IPS DF 4.7 (cell line): Measurements from ENCODE around the gene FAAH.
A peak's percentile ranks its signal among the peaks of the same experiment; 100 is the strongest.

Experiments used
- DNase-seq: peaks from one replicate; pipeline ENCODE4 v3.0.0-alpha.2; 2013; ENCODE audit warnings: low spot score; ENCODE audit errors: extremely low read depth

The FAAH gene

DNA sequence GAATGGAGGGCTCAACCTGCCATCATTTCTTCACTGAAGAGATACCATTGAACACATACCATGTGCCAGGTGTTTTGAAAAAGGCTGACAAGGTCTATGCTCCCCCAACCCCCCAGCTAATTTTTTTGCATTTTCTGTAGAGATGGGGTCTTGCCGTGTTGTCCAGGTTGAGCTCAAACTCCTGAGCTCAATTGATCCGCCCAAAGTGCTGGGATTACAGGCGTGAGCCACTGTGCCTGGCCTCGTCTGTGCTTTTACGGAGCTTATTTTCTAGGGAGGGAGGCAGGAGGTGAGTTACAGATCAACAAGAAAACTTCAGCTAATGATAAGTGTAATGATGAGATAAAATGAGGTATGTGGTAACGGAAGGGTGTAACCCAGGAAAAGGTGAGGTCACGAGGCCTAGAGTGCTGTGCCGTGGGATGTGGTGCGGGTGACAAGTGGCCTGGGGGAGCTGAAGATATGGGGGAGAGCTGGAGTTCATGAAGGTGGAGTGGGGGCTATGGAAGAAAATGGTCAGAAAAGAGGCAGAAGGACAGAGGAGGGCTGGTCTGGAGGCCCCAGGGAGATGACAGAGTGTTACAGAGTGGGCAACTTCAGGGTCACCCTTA lies 28.2 kb downstream of the FAAH start:
- DNase-seq = no peak

DNA sequence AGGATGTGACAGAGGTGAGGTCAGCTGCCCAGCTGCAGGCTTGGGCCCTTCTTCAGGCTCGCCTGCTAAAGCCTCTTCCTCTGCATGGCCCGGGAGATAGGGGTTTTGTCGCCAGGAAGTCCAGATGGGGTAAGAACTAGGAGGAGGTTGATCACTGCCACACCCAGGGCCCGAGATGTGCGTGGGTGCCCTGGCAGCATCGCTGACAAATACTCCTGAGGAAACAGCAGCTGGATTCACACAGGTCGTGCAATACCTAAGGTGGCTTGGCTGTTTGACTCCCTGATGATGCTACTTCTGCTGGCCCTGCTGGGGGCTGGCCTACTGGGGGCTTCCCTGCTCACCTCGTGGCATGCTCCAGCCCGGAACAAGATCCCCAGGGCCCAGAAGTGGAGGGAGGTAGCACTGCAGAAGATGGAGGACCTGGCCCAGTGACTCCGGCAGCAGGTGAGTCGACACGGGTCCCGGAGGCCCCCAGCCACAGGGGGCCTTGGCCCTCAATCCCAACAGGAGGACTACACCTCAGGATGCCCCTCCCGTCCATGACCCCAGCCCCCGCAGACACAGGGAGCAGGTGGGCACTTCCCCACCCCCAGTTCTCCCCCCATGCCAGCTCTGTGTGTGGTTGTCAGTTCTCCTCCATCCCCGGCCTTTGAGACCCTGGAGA lies 29.6 kb downstream of the FAAH start:
- no peak for DNase-seq

DNA sequence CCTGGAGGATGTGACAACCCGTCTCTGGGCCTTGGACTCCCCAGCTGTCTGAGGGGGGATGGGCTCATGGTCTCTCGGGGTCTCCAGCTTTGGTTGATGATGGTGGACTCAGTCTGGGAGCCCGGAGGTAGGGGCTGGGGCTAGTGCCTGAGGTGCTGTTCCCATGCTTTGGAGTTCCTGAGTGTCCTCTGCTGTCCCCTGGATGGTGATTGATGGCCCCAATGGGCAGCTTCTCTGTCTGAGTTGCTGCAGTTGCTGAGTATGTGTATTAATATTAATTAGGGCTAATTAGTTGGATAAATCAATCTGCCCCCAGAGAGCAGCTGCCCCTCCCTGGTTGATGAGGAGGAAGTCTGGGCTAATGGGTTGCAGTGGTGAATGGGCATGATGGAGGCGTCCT lies 30.6 kb downstream of the FAAH start:
- no peak for DNase-seq

DNA sequence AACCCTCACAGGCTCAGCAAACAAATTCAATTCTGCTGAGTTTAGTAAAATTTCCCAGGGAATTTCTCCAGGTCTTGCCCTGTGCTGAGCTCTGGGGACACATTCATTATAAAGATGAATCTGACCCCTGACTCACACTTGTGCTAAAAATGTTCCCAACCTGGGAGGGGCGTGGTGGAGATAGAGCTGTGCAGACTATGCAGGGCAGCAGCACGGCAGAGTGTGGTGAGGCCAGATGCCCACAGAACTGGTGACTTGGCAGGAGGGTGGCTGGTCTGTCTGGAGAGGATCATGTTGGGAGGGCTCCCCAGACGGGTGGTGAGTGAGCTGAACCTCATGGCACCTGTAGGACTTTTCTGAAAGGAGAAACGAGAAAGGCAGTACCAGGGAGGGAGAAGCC lies 31.6 kb downstream of the FAAH start:
- DNase-seq = no peak

DNA sequence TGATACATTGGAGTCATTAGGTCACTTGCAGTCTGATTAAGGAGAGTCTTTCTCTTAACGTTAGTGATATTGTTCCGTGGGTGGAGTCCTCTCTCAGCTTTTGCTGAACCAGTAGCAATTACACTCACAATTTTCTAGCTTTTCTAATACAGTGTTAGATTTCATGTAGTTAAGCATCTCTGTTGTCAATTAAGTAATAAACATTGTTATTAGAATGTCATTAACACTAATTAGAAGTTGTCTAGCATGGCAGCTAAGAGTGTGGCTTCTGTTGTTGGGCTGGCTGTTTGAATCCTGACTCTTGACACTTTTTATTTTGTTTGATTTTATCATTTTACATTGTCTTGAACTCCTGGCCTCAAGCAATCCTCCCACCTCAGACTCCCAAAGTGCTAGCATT lies 33.4 kb downstream of the FAAH start:
- no peak for DNase-seq

DNA sequence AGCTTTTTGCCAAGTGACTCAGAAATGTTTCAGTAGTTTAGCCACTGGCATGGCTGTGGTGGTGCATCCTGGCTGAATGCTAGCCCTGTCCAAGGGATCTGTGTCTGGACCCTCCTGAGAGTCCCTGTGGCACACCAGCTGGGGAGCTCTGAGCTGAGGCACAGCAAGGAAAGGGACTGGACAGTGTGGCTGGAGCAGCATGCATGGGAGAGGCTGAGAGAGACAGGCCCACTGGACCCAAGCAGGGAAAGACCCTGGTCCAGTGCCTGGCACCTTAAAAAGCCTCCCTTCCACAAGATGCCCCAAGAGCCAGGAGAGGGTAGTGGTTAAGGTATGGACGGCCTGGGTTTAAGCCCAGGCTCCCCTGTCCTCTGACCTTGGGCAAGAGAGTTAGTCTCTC lies 35.3 kb downstream of the FAAH start:
- no peak for DNase-seq

DNA sequence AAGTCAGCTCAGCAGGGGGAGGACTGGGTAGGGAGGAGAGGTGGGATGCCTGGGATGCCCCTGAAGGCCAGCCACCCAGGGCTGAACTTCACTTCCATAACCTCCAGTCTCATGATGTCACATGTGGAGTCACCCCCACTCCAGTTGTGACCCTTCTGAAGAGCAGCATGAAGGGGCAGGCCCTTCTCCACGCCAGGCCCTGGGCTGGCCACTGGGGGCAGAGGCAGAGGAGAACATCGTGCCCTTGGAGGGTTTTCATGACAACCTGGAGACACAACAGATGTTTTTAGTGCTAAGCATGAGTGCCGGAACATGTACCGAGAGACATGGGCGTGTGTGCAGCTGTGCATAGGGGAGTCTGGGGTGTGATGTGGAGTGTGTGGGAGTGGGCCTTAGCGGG lies 37.6 kb downstream of the FAAH start:
- no peak for DNase-seq

DNA sequence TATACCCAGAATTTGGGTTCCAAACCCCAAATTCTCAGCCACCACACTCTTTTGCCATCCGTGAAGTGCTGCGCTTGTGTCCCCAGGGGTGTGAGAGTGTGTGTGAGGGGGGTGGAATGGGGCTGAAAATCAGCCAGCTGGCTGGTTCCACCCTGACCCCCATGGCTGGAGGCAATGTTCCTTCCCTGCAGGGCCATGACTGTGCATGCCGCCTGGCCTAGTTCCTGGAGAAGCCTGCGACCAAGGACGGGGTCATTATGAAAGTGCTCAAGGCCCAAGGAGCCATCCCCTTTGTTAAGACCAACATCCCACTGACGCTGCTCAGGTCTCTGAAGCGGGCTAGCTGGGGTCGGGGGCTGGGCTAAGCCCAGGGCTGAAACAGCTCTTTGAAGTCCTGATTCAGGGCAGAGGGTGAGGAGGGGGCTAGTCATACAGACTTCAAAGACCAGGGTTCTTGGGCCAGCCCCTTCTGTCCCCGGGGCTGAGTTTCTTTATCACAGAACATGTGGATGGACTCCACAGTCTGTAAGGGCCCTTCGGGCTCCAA lies 38.7 kb downstream of the FAAH start:
- DNase-seq = no peak

DNA sequence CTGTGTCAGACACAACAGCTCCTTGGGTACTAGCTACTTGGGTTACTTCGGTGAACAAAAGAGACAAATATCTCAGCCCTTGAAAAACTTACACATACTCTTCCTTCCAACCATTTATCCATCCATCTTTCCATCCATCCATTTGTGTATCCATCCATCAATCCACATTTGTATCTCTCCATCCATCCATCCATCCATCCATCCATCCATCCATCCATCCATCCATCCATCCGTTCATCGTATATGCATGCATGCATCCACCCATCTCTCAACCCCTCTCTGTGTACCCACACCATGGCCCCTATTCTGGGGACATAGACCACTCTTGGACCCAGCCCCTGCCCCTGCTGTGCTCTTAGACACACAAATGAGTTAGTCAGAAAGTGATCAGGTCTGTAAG lies 40.2 kb downstream of the FAAH start:
- DNase-seq = no peak

DNA sequence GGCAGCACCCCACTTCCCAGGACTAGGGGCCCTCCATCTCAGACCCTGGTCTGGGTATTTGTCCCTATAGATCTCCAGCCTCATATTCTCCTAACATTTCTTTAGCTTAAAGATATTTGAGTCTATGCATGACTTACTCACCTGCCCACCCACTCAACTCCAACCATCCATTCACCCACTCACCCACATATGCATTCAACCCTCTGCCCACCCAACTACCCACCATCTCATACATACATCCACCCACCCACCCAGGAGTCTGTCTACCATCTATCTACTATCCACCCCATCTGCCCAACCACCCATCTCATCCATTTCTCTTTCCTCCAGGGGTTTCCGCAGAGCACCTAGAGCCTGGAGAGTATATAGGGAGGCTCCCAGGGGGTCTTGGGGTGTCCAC lies 42.7 kb downstream of the FAAH start:
- no peak for DNase-seq

DNA sequence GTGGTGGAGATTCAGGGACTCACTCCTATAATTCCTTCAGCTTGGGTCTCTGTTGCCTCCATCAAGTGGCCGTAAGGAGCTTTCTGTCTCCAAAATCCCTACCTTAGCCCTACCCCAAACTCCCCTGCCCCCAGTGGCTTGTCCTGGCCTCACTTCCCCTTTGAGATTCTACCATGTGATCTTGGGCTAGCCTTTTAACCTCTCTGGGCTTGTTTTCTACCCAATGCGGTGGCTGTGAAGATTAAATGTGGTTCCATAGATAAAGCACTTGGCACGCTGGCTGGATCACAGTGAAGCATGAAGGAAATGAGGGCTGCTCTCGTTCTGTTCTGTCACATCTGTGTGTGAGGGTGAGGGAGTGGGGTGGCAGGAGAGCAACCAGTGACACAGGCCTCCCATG lies 43.6 kb downstream of the FAAH start:
- DNase-seq = no peak

DNA sequence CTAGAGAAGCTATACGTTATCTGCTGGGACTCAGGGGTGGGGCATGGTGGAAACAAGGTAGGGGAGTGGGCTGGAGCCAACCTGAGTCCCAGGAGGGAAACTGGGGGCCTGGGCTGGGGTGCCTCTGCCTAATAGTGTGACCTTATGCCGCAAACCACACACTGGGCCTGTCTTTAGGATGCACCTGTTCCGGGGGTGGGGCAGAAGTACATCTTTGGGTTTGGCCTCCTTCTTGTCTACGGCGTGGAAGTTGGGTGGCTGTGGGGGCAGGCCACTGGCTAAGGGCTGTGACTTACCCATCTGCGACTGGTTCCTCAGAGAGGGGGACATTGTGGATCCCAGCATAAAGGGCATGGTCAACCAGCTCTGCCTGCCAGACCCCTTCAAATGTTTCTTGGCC lies 44.2 kb downstream of the FAAH start:
- DNase-seq = no peak

DNA sequence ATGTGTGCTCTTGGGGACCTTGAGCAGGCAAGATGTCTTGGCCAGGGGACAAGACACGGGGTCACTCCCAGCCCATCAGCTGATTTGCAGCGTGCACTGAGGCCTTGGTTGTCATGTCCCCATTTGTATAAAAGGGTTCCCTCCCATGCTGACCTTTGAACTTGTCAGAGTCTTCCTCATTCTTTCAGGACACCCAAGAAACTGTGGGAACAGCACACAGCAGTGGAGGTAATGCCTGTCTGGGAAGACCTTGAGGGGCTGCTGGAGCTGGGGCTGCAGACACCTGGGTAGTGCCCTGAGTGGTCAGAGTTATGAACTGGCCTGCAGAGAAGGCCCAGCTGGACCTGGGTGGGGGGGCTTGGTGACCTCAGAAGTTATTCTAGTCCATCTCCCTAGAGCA lies 46.4 kb downstream of the FAAH start:
- DNase-seq = no peak

DNA sequence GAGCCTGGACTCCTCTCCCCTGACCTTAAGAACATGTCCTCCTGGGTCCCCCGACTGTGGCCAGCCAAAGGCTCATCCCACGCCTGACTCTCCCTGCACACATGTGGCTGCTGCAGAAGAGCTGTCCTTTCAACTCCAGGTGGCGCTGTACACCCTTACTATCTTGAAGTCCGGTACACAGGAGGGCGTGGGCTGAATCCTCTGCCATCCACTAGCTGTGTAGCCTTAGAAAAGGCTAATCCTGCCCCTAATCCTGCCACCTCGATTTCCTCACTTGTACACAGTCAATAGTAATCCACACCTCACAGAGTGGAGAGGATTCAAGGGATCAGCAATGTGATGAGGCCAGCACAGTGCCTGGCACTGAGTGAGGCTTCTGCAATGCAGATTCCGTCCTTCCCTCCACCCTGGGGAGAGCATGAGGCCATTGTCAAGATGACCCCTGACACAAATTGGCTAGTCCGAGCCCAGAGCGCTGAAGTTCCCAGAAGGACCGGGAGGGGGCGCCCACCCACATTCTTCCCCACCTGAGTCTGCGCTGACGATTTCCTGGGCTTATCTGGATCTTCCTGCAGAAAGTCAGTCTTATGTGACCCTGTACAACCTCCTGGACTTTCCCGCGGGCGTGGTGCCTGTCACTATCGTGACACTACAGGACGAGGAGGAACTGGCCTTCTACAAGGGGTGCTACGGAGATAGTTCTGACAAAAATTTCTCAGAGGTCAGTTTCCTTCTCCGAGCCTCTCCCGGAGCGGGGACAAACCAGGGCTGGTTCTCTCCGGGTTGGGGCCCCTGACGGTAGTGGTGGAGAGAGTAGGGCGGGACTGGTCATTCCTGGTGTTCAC lies 48.4 kb downstream of the FAAH start:
- DNase-seq = peak; percentile 95

DNA sequence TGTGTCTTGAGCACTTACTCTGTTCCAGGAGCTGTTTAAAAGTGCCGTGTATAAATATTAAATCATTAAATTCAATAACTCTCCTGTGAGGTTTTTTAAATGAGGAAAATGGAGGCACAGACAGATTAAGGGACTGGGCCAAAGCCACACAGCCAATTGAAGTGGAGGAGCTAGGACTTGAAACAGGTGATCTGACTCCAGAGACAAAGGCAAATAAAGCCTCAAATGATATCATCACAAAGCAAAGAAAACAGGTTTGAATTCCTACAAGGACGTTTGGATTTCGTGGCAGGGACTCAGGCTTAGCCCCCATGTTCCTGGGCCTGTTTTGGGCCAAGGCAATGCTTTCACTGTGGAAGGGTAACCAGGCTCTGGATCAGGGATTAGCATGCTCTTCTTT lies 50.3 kb downstream of the FAAH start:
- no peak for DNase-seq

DNA sequence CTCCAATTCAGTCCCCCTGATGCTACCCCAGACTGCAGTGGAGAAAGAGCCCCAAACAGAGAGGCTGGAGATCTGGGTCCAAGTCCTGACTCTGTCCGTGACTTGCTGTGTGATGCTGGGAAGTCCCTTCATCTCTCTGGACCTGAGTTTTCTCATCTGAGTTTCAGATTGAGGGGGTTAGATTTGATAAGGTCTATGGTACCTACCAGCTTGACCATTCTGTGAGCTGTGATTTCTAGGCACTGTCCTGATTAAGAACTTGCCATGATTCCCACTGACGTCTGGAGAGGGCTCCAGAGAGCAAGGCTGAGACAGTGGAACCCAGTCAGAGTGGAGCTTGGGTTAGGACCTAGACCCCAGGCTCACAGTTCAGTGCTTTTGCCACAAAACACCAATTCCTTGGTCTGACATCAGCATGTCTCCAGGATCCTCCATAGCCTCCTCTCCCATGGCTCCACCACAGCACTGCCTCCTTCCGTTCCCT lies 51.7 kb downstream of the FAAH start:
- DNase-seq = no peak

DNA sequence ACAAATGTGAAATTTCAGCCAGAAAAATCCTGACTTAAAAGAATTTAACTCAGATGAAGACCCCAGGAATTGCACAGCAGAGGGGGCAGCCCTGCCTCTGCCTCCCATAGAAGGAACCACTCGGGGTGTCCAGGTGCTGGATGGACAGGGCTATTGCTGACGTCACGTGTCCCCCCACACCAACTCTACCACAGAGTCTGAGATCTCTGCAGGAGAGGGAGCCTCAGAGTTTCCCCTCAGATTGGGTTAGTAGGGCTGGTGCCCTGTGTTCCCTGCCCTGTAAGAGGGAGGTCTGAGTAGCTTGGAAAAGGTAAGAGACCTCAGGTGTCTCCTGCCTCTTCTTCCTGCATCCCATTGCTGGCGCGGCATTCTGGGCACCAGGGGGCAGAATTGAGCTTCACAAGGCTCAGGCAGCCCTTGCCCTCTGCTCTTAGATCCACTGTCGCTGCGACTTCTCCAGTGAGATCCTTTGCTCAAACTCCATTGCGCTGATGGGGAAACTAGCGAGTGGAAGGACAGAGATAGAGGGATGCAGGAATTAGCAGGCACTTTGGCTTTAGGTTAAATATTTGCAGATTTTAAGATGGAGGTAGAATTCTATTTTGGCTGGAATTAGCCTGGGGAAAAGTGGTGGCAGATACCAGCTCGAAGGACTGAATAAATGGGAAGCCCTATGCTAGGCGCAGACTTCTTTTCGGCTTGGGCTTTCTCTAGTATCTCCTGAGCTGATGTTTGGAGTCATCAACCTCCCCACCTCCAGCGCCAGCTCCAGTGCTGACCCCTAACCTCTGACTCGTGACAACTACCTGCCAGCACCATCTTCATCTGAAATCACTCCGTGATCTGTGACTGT lies 52.8 kb downstream of the FAAH start:
- peak; percentile 82 for DNase-seq

DNA sequence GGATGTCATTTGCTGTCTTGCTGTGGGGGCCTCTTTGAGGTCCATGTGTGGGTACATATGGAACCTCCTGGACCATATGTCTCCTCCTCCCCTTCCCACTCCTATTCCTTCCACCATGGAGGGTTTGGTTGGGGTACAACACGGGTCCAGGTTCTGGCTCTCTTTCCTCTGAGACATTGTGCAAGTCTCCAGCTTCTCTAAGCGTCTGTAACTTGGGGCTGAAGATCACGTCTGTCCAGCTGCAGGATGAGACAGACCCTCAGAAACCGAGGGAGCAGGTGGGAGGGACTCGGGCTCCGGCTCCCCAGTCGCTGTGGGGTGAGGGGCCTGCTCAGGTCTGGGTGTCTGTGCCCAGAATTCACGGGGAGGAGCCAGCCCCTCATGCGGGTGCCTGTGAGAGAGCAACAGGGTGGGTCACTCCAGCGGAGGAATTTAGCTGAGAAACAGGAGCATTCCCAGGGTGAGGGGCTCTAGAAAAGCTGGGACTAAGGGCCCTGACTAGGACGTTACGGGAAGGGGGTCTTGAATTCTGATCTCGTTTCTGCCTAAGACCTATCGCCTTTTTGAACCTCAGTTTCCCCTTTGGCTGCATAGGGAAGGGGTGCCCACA lies 53.5 kb downstream of the FAAH start:
- no peak for DNase-seq

DNA sequence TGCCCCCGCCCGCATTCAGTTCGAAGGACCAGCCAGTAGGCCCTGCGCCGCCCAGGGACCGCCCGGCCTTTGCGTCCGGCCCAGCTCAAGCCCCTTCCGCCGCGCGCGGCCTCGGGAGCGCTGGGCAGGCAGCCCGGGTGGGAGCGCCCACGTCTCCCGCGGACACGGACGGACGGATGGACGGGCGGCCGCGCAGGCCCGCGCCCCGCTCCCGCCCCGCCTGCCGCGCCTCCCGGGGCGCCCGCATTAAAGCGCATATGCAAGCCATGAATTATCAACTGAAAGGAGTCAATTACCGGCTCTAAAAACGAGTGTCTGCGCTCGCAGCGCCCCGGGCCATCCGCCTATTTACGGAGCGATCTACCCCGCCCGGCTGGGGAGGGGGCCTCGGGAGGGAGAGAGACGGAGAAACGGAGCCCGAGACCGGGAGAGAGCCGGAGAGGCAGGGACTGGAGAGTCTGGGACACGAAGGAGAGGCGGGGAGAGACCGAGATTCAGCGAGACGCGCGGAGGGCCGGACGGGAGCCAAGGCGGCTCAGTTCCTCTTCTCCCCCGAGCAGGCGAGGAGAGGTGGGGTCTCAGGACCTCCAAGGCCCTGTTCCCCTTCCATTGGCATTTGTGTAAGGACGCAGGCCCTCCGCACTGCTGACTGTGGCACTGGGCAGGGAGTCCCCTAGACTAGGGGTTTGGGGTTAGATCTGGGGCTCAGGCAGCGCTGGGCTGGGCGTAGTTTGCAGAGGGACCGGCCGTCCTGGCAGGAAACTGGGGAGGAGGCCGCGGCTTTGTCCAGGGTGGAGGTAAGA lies 54.2 kb downstream of the FAAH start:
- DNase-seq = no peak
